MM.1S (cell line): ENCODE measurements around the gene ST7.

Experiments
- CTCF ChIP-seq: fragments of 300-600 bp; sonication (generic); IDR thresholded peaks from 2 replicates; pipeline ENCODE4 v1.5.1; 2016; ENCODE audit warnings: antibody characterized with exemption, low read length, mixed read lengths
- EZH2 ChIP-seq: fragments of 300-600 bp; sonication (generic); optimal IDR thresholded peaks from 2 replicates; pipeline ENCODE3; 2017; ENCODE audit warnings: low read depth, mild to moderate bottlenecking, antibody characterized with exemption, low read length, mixed read lengths
- EZH2phosphoT487 ChIP-seq: fragments of 300-600 bp; sonication (generic); IDR thresholded peaks from 2 replicates; pipeline ENCODE4 v1.6.1; 2018; ENCODE audit warnings: antibody characterized with exemption, low read length

GRCh38 chr7:117158941-117159697, 205.8 kb downstream of the ST7 start:
- TF ChIP-seq EZH2 (no peak), CTCF (no peak), EZH2phosphoT487 (no peak)
